Smooth muscle cell (in vitro differentiated cells): ENCODE measurements around the gene ZBTB49. TPM values are rescaled to one million over a fixed set of nuclear protein-coding genes. Genes with fewer than 3 reads are reported as not detected.

Experiments
- DNase-seq: peaks from one replicate; lab custom pipeline; 2025; ENCODE audit not compliant: unreplicated experiment; lab: John Stamatoyannopoulos, UW
- H2AFZ ChIP-seq: fragments of 200-600 bp; sonication (generic); 2 replicates; pipeline ENCODE4 v1.6.0; 2016; ENCODE audit warnings: antibody characterized with exemption, low read depth, mild to moderate bottlenecking
- H3F3A ChIP-seq: fragments of 200-600 bp; sonication (generic); 2 replicates; pipeline ENCODE4 v1.6.0; 2017; ENCODE audit warnings: antibody characterized with exemption, low read depth
- H3K27ac ChIP-seq: fragments of 200-600 bp; sonication (generic); 2 replicates; pipeline ENCODE4 v1.5.1; 2016; ENCODE audit warnings: low read depth, mild to moderate bottlenecking
- H3K27me3 ChIP-seq: fragments of 200-600 bp; sonication (generic); 2 replicates; pipeline ENCODE4 v1.6.1; 2016; ENCODE audit warnings: low read depth, mild to moderate bottlenecking
- H3K36me3 ChIP-seq: fragments of 200-600 bp; sonication (generic); 2 replicates; pipeline ENCODE4 v1.5.1; 2016; ENCODE audit warnings: low read depth
- H3K4me1 ChIP-seq: fragments of 200-600 bp; sonication (generic); 2 replicates; pipeline ENCODE4 v1.5.1; 2016; ENCODE audit warnings: low read depth
- H3K4me2 ChIP-seq: fragments of 200-600 bp; sonication (generic); 2 replicates; pipeline ENCODE4 v1.6.0; 2016; ENCODE audit warnings: mild to moderate bottlenecking
- H3K4me3 ChIP-seq: fragments of 200-600 bp; sonication (generic); 2 replicates; pipeline ENCODE4 v1.5.1; 2016; ENCODE audit warnings: mild to moderate bottlenecking
- H3K79me2 ChIP-seq: fragments of 200-600 bp; sonication (generic); 2 replicates; pipeline ENCODE4 v1.6.0; 2016; ENCODE audit warnings: low read depth, mild to moderate bottlenecking
- H3K9ac ChIP-seq: fragments of 200-600 bp; sonication (generic); 2 replicates; pipeline ENCODE4 v1.6.0; 2016; ENCODE audit warnings: low read depth
- H3K9me3 ChIP-seq: fragments of 200-600 bp; sonication (generic); replicated peaks from 2 replicates; pipeline ENCODE4 v1.5.1; 2016; ENCODE audit warnings: low read depth
- H4K20me1 ChIP-seq: fragments of 200-600 bp; sonication (generic); 2 replicates; pipeline ENCODE4 v1.6.0; 2016; ENCODE audit warnings: low read depth
- WGBS: methylation state at CpG from one replicate; pipeline ENCODE4 v1.1.7; 2016; ENCODE audit warnings: low lambda C conversion rate; 5-methylcytosine and 5-hydroxymethylcytosine counted together
- polyA plus RNA-seq: library from polyadenylated mRNA; unstranded; fragments of >200 nt; fragmentation: Nextera tagmentation; extraction: Ambion mirVana; gene quantifications from 2 replicates; pipeline ENCODE4 v1.2.1, GENCODE V29; 2016
- total RNA-seq: library from RNA; depleted of rRNA; stranded (reverse); fragments of >200 nt; gene quantifications from 2 replicates; pipeline ENCODE4 v1.2.3, GENCODE V29; 2014
- TF ChIP-seq, protein P1 (sequence below): fragments of 200-600 bp; sonication (generic); IDR thresholded peaks from 2 replicates; pipeline ENCODE4 v1.5.1; 2017; ENCODE audit warnings: borderline replicate concordance, mild to moderate bottlenecking, antibody characterized with exemption; ENCODE audit not compliant: insufficient read depth, poor library complexity, severe bottlenecking

Gene ZBTB49
- total and polyA plus RNA-seq, 2 experiments from 2014 or later: 4.2 to 6.3 TPM

DNA sequence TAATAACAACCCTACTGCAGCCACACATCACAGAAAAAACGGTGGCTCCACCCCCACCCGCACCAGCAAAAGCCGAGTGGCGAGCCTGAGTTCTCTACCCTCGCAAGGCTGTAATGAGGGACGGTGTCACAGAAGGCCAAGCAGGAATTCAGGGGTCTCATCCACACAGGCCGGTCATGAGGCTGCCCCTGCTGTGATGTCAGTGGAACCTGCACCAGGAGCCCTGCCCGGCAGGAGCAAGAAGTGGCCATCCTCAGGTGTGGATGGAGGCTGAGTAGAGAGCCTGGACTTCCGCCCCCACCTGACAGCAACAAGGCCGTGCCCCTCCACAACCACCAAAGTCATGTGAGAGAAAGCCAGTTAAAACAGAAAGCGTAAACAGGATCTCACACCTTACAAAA, 20.7 kb upstream of the ZBTB49 start:
- no peaks in the 10 kb centered on the region for H3K79me2 ChIP-seq
- no peak overlapping the region for H3K4me3 ChIP-seq
- H3F3A ChIP-seq: no peaks in the 10 kb centered on the region
- H3K36me3 ChIP-seq: peaks cover 2% of the 10 kb centered on the region
- no peak overlapping the region for H3K27ac ChIP-seq
- H4K20me1 ChIP-seq: no peaks in the 10 kb centered on the region
- no peaks in the 10 kb centered on the region for H3K4me1 ChIP-seq
- H3K9me3 ChIP-seq: no peaks in the 10 kb centered on the region
- no peak overlapping the region for H2AFZ ChIP-seq
- TF ChIP-seq, protein P1, sequence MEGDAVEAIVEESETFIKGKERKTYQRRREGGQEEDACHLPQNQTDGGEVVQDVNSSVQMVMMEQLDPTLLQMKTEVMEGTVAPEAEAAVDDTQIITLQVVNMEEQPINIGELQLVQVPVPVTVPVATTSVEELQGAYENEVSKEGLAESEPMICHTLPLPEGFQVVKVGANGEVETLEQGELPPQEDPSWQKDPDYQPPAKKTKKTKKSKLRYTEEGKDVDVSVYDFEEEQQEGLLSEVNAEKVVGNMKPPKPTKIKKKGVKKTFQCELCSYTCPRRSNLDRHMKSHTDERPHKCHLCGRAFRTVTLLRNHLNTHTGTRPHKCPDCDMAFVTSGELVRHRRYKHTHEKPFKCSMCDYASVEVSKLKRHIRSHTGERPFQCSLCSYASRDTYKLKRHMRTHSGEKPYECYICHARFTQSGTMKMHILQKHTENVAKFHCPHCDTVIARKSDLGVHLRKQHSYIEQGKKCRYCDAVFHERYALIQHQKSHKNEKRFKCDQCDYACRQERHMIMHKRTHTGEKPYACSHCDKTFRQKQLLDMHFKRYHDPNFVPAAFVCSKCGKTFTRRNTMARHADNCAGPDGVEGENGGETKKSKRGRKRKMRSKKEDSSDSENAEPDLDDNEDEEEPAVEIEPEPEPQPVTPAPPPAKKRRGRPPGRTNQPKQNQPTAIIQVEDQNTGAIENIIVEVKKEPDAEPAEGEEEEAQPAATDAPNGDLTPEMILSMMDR: no peak
- no peak overlapping the region for H3K9ac ChIP-seq
- H3K4me2 ChIP-seq: no peak overlapping the region
- no peaks in the 10 kb centered on the region for H3K27me3 ChIP-seq
- DNase-seq: no peak
- 96% methylated on average over 11 of the region's 11 CpGs for WGBS

DNA sequence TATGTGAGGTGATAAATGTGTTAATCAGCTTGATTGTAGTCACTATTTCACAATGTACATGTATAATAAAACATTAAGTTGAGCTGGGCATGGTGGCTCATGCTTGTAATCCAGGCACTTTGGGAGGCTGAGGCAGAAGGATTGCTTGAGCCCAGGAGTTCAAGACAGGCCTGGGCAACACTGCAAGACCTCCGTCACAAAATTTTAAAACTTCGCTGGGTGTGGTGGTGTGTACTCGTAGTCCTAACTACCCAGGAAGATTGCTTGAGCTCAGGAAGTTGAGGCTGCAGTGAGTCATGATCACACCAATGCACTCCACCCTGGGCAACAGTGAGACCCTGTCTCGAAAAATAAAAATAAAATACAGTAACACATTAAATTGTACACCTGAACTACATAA, 20.2 kb upstream of the ZBTB49 start:
- H2AFZ ChIP-seq: no peak overlapping the region
- peaks cover 7% of the 10 kb centered on the region for H3K36me3 ChIP-seq
- no peaks in the 10 kb centered on the region for H3F3A ChIP-seq
- no peak overlapping the region for H3K9ac ChIP-seq
- DNase-seq: no peak
- TF ChIP-seq, protein P1: no peak
- 89% methylated on average over 4 of the region's 4 CpGs for WGBS
- H3K4me1 ChIP-seq: no peaks in the 10 kb centered on the region
- H3K79me2 ChIP-seq: no peaks in the 10 kb centered on the region
- H3K27me3 ChIP-seq: no peaks in the 10 kb centered on the region
- no peak overlapping the region for H3K27ac ChIP-seq
- H4K20me1 ChIP-seq: no peaks in the 10 kb centered on the region
- H3K4me2 ChIP-seq: no peak overlapping the region
- no peak overlapping the region for H3K4me3 ChIP-seq
- H3K9me3 ChIP-seq: no peaks in the 10 kb centered on the region

DNA sequence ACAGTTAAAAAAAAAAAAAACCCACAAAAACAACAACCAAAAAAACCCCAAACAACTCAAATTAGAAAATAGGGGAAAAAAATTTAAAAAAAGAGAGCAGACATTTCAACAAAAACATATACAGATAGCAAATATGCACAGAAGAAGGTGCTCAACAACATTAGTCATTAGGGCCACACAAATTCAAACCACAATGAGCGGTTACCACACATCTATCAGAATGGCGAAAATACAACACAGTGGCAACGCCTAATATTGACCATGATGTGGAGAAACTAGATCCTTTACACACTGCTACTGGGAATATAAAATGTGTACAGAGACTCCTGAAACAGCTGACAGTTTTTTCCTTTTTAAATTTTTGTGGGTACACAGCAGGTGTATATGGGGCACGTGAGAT, 19.5 kb upstream of the ZBTB49 start:
- peaks cover 7% of the 10 kb centered on the region for H3K36me3 ChIP-seq
- H4K20me1 ChIP-seq: no peaks in the 10 kb centered on the region
- H2AFZ ChIP-seq: no peak overlapping the region
- no peaks in the 10 kb centered on the region for H3F3A ChIP-seq
- TF ChIP-seq, protein P1: no peak
- DNase-seq: no peak
- no peak overlapping the region for H3K4me3 ChIP-seq
- no peak overlapping the region for H3K27ac ChIP-seq
- H3K9ac ChIP-seq: no peak overlapping the region
- no peaks in the 10 kb centered on the region for H3K79me2 ChIP-seq
- WGBS: 81% methylated on average over 4 of the region's 4 CpGs
- H3K4me2 ChIP-seq: no peak overlapping the region
- H3K9me3 ChIP-seq: no peaks in the 10 kb centered on the region
- no peaks in the 10 kb centered on the region for H3K27me3 ChIP-seq
- no peaks in the 10 kb centered on the region for H3K4me1 ChIP-seq

DNA sequence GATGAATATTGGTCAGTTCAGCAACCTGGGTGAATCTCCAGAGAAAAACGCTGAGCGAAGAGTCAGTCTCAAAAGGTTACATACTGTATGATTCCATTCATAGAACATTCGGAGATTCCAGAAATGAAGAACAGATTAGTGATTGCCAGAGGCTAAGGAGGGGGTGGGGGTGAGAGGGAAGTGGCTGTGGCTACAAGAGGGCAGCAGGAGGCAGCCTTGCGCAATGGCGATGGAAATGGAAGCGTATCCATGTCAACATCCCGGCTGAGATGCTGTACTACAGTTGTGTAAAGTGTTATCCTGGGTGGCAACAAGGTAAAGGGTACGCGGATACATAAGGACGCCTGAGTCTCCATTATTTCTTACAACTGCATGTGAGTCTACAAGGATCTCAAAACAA, 18.1 kb upstream of the ZBTB49 start:
- Histone ChIP-seq H3K4me3 (no peak overlapping the region), H3F3A (no peaks in the 10 kb centered on the region), H3K4me1 (no peaks in the 10 kb centered on the region), H3K27me3 (no peaks in the 10 kb centered on the region), H3K9ac (no peak overlapping the region), H3K27ac (no peak overlapping the region), H3K79me2 (no peaks in the 10 kb centered on the region), H4K20me1 (no peaks in the 10 kb centered on the region), H3K9me3 (no peaks in the 10 kb centered on the region), H2AFZ (no peak overlapping the region), H3K36me3 (peaks cover 7% of the 10 kb centered on the region), H3K4me2 (no peak overlapping the region)
- DNase-seq: no peak
- TF ChIP-seq, protein P1: no peak
- WGBS: 94% methylated on average over 10 of the region's 10 CpGs
